OCI-LY7 (cell line): ENCODE results near the gene GID8.

Source experiments
- EZH2phosphoT487 ChIP-seq: fragments of 200-600 bp; sonication (generic); IDR thresholded peaks from 2 replicates; pipeline ENCODE4 v1.6.1; 2018; ENCODE audit warnings: low read depth, borderline replicate concordance, mild to moderate bottlenecking, mixed run types, antibody characterized with exemption, low read length, moderate library complexity, mixed read lengths
- TF ChIP-seq, protein P1 (sequence below): fragments of 200-600 bp; sonication (generic); conservative IDR thresholded peaks from 2 replicates; pipeline ENCODE4 v1.5.1; 2014; ENCODE audit warnings: mild to moderate bottlenecking, antibody characterized with exemption, low read length, moderate library complexity, mixed read lengths

DNA sequence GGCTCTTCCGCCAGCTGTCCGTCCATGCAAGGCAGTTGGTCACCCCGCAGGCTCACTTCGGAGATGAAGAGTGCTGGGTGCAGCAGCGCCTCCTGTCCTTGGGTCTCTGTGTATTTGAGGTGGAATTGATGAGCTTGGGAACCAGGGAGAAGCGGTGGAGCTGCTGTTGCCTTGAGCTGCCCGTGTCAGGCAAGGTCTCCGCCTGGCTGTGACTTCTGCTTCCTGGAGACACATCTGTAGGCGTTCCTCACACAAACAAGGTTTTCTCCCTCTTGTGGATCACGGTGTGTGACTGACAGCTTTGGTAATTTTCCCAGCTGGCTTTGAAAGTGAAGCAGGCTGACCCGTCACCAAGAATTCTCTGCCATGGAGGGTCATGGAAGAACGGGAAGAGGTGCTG is 12.0 kb downstream of the GID8 start:
- TF ChIP-seq, protein P1, sequence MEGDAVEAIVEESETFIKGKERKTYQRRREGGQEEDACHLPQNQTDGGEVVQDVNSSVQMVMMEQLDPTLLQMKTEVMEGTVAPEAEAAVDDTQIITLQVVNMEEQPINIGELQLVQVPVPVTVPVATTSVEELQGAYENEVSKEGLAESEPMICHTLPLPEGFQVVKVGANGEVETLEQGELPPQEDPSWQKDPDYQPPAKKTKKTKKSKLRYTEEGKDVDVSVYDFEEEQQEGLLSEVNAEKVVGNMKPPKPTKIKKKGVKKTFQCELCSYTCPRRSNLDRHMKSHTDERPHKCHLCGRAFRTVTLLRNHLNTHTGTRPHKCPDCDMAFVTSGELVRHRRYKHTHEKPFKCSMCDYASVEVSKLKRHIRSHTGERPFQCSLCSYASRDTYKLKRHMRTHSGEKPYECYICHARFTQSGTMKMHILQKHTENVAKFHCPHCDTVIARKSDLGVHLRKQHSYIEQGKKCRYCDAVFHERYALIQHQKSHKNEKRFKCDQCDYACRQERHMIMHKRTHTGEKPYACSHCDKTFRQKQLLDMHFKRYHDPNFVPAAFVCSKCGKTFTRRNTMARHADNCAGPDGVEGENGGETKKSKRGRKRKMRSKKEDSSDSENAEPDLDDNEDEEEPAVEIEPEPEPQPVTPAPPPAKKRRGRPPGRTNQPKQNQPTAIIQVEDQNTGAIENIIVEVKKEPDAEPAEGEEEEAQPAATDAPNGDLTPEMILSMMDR: no peak
- TF ChIP-seq EZH2phosphoT487: no peak
